Sigmoid colon (tissue), 4 donors: Measurements from ENCODE around the gene SDF2.

Source experiments
- POLR2AphosphoS5 ChIP-seq, 4 donors: sonication (generic); formaldehyde crosslinking; IDR thresholded peaks; one replicate each; pipeline ENCODE4 v1.6.1; 2017; ENCODE audit warnings: antibody characterized with exemption in 4 of 4
- TF ChIP-seq, protein P1 (sequence below), 4 experiments: fragments of 450-650 bp in 3 of 4; fragments of 200-600 bp in 1 of 4; IDR thresholded peaks; one replicate each; pipeline ENCODE4 v1.5.1; 2016 to 2019; ENCODE audit warnings: antibody characterized with exemption in 4 of 4, mild to moderate bottlenecking in 3 of 4, moderate library complexity in 2 of 4

DNA sequence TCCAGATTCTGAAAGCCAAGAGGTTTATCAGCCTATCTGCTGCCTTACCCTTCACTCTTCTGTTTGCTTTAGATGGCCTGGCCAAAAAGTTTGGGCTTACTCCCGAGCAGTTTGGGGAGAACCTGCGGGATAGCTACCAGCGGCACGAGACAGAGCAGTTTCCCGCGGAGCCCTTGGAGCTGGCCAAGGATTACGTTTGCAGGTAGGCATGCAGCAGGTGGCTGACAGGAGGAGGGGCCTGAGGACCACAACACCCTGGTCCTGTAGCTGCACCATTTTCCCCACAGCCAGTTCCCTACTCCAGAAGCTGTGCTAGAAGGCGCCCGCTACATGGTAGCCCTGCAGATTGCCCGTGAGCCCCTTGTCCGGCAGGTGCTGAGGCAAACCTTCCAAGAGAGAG, 20.9 kb upstream of the SDF2 start:
- TF ChIP-seq, protein P1, sequence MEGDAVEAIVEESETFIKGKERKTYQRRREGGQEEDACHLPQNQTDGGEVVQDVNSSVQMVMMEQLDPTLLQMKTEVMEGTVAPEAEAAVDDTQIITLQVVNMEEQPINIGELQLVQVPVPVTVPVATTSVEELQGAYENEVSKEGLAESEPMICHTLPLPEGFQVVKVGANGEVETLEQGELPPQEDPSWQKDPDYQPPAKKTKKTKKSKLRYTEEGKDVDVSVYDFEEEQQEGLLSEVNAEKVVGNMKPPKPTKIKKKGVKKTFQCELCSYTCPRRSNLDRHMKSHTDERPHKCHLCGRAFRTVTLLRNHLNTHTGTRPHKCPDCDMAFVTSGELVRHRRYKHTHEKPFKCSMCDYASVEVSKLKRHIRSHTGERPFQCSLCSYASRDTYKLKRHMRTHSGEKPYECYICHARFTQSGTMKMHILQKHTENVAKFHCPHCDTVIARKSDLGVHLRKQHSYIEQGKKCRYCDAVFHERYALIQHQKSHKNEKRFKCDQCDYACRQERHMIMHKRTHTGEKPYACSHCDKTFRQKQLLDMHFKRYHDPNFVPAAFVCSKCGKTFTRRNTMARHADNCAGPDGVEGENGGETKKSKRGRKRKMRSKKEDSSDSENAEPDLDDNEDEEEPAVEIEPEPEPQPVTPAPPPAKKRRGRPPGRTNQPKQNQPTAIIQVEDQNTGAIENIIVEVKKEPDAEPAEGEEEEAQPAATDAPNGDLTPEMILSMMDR (IDR thresholded peaks at IDR 0.05), result no peak
- TF ChIP-seq POLR2AphosphoS5 (IDR thresholded peaks at IDR 0.05), result no peak
